Measurements from ENCODE around the gene TUBGCP4.

TUBGCP4 gene

DNA sequence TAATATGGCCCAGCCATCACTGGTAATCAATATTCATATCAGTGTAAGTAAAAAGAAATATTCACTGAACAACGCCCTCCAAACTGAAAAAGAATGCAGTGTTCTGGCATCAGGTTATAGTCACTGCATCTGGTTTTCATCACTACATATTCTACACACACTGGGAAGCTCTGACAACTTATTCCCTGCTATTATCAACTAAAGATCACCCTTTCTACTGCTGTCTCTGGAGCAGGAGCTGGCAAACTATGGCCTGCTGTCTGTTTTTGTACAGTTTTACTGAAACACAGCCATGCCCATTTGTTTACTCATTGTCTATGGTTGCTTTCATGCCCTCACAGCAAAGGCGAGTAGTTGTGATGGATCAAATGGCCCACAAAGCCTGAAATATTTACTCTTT is 35.3 kb downstream of the TUBGCP4 start:
- FAIRE-seq, result no peak

DNA sequence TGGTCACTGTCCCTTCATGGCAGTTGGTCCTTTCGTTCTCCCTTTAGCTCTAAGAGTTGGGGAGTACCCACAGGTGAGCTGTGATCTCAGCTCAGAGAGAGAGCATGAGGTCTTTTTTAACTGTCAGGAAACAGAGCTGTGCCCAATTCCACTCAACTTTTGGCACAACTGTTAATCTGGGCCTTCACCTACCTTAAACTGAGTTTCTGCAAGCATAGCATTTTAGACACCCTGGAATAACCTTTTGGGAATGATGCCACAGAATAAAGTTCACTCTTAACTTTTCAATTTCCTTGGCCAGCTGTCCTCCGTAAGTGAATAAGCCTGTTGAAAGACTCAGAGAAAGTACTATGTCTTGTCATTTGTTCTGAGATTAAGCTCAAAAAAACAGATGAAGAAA is 35.9 kb downstream of the TUBGCP4 start:
- FAIRE-seq, result no peak

DNA sequence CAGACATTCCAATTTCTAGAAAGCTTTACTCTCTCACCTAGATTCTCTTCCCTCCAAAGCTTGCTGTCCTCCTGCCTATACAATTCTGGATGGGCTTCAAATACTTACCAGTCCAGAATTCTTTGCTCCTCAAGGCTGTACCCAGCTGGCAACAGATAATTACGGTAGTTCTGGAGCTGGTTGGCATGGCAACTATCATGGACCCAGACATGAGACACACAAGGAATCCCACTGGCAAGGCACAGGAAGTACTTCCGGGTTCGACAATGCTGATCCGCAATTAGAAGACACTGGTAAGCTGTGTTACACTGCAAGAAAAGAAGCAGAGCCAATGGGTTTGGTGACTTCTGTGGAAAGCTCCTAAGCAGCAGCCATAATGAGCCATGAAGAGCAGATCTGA is 37.9 kb downstream of the TUBGCP4 start:
- no peak for FAIRE-seq

DNA sequence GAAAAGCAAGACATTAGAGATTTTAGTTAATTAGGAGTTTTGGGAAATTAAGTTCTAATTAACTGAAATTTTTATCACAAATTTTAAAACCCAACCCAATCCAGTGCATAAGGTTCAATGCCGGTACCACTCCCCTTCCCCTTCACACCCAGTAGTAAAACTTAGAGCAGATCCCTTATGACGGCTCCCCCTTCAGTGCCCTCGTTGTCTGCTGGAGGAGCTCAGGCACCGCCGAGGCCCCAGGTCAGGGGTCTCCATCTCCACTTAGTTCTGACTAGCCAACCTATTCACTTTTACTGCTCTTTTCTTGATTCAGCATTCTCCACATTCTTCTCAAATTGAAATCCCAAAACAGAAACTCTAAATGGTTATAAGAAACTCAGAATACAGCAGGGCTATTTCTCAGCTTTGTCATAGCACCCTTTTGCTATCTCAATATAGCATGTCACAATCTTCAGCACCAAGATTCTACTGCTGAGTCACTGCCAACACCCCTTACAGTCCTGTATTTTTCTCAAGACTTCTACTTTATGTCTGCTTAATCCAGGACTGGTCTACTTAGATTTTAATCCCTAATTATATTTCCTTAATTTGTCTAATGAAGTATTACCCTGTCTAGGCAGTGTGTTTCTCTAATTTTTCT is 39.8 kb downstream of the TUBGCP4 start:
- no peak for FAIRE-seq

DNA sequence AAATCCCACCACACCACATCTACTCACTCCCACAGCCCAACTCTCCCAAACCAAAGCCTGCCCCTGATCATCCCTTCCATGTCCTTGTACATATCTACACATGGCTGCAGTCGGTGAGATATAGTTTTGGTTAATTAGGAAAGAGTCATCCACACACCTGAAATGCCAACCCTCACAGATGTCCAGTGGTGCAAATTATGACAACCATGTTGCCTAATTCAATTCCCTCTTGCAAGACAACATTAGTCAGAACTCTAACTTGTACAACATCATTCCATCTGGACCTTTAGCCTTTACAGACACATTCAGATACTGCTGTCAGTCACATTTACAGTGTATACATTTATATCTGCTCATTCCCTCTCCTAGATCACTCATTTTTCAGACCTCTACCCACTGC is 41.2 kb downstream of the TUBGCP4 start:
- FAIRE-seq, result no peak

DNA sequence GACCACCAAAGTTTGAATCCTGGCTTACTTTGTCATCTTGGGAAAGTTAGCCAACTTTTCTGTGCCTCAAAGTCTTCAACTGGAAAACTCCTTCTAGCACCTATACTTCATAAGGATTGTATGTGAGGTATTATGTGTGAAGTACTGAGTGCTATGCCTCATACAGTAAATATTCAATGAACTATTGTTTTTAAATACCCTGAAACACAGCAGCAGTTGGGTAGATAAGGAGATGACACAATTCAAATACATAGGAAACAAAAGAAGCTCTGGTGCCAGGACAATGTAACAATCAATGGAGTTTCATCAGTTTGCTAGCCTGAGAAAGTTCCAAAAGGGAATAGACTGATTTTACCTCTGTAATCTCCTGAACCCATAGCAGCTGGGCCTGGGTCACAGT is 43.3 kb downstream of the TUBGCP4 start:
- FAIRE-seq, result no peak

DNA sequence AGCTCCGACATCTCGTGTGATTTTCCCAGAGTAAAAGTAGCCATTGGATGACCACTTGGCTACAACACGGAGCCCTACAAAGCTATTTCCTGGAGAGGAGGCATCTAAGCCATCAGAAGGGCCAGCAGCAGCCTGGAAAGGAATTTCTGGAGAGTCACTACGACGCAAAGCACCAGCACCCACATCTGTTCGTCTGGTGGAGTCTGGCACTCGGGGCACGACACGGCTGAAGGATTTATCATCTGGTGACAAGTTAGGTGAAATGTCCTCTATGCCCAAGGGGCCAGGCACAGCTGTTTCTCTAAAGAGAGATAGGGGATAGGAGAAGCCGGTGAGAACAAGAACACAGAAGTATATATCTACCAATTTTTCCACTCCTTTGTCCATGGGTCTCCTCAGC is 49.5 kb downstream of the TUBGCP4 start:
- no peak for FAIRE-seq

DNA sequence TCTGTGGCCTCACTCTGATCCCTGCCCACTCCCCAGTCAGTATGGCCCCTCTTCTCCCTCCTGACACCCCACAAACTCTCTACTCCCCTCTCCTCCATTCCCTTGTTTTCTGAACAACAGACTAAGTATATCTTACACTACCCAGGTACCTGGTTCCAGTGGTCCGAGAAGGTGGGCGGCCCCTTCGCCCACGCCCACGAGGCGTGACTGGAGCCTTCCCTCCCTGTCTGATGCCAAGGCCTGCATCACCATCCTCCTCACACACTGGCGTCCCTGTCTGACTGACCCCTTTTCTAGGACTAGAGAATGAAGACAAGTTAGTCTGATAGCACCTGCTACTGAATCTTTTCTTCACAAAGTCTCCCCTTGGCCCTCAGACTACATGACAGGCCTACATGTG is 50.0 kb downstream of the TUBGCP4 start:
- no peak for FAIRE-seq

DNA sequence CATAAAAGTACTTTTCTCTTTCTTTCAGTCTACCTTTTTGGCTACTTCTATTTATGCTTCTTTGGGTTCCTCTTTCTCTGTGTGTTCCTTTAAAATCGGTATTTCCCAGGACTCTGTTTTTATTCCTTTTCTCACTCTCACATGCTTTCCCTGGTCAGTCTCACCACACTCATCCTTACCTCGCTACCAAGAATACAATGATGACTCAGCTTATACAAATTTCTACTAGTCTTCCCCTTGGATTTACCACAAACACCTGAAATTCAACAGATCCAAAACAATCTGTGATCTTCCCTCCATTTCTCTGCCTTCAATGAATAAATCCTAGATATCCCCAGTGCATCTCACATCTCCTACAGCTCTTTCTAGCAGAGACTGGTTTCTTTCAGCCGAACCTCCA is 52.9 kb downstream of the TUBGCP4 start:
- FAIRE-seq, result no peak

DNA sequence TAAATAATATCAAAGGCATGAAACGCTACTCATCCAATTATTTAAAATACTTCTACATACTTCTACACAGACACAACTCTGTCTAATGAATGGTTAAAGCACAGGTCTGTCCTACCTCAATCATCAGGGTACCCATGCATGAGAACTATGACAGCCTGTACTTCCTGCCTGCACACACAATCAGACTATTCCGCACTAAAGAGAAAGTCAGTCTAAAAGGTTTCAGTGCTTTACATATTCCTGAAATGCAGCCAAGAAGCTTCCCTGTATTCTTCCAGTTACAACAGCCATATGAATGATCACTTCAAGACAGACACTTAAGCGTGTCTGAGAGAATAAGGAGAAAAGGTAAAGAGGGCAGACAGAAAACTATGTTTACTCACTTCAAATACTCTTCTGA is 58.8 kb downstream of the TUBGCP4 start:
- FAIRE-seq, result no peak

DNA sequence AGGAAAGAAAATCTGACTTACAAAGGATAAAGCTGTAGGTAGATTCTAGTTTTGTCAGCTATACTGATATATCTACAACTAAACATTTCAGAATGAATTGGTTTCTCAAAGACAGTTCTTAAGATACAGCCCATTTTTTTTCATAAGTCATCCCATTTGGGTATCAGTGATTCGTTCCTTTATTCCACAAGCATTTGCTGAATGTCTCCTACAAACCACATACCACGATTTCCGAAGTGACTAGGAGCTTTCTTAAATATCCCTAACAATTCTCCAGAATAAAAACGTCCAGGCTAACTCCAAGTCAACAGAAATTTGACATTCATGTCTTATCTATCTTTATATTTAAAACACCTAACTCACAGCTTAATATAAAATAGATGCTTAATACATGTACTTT is 62.3 kb downstream of the TUBGCP4 start:
- no peak for FAIRE-seq

DNA sequence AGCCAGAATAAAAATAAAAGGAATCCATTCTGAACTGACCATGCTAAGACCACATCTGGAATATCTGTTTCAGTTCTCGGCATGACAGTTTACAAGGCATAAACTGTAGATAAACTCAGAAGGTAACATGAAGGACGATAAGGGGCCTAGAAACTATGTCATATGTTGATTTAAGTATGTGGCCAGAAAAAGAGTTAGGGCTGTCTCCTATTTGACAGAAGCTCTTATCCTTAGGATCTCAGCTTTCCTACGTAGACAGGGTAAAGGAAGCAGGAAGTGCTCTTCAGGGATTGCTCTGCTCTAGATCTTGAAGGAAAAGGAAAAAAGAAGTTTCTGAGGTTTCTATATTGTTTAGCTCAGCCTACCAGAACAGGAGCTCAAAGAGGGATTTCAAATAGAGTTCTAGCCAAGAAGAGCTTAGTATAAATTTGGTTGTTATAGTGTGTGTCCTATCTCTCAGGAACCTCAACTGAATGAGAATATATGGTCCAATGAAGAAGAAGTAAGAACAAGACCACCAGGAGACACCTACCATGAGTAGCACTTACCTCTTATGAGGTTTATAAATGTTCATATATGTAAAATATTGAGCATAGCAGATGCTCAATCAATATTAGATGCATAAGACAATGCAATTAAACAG is 62.9 kb downstream of the TUBGCP4 start:
- FAIRE-seq, result no peak

DNA sequence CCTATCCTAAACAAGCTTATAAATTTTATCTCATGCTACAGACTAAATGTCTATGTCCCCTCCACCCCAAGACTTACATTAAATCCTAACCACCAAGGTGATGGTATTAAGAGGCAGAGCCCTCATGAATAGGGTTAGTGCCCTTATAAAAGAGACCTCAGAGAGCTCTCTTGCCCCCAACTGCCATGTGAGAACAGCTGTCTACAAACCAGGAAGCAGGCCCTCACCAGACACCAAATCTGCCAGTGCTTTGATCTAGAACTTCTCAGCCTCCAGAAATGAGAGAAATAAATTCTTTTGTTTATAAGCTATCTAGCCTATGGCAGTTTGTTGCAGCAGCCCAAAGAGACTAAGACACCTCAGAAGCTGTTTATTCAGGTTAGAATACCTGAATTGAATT is 63.5 kb downstream of the TUBGCP4 start:
- no peak for FAIRE-seq

DNA sequence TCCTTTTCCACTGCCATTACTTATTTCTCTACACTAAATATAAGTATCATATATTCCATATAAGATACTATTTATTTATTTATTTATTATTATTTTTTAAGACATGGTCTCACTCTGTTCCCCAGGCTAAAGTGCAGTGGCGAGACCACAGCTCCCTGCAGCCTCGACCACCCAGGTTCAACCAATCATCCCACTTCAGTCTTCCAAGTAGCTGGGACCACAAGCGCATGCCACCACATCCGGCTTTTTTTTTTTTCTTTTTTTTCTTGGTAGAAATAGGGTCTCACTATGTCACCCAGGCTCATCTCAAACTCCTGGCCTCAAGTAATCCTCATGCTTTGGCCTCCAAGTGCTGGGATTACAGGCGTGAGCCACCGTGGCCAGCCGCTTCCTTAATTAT is 65.5 kb downstream of the TUBGCP4 start:
- no peak for FAIRE-seq

DNA sequence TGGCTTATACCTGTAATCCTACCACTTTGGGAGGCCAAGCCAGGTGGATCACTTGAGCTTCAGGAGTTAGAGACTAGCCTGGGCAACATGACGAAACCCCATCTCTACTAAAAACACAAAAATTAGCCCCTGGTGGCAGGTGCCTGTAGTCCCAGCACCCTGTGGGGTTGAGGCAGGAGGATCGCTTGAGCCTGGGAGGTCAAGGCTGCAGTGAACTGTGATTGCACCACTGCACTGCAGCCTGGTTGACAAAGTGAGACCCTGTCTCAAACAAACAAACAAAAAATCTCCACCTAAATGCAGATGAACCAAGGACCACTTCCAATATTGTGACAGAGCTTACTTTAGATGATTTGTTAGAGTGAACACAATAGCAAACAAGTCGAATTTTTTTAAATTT is 68.4 kb downstream of the TUBGCP4 start:
- FAIRE-seq, result no peak

DNA sequence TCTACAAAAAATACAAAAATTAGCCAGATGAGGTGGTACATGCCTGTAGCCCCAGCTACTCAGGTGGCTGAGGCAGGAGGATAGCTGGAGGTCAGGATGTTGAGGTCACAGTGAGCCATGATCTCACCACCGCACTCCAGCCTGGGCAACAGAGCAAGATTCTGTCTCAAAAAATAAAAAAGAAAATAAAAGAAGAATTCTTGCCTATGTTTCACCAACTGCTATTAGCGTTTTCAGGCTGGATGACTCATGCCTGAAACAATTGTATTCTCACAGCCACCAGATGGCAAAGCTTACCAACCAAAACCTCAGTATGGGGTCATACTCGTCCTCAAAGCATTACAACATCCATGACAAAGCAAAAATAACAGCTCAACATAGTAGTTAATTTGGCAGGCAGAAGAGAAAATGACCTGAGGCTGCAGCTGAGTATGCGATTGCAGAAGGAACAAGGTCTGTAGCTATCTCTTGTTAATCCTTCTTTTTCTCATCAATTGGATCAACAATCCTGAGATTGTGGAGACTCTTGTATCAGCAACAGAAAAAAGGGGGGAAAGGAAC is 69.9 kb downstream of the TUBGCP4 start:
- no peak for FAIRE-seq

DNA sequence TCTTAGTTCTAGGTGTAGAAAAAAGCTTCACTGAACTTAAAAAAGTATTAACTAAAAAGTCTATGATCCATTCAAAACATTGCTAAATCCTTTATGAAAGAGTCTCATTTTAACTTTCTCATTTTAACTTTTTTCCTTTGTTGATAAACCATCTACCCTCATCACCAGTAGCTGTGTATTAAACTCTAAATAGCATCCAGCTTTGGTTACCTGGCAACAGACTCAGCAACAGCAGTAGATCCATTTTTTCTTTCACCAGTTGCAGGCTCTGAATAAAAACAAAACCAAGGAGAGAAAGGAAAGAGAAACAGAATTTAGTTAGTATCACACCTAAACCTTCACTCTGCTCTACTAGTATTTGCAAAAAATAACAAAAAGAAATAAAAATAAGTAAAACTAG is 70.4 kb downstream of the TUBGCP4 start:
- no peak for FAIRE-seq

DNA sequence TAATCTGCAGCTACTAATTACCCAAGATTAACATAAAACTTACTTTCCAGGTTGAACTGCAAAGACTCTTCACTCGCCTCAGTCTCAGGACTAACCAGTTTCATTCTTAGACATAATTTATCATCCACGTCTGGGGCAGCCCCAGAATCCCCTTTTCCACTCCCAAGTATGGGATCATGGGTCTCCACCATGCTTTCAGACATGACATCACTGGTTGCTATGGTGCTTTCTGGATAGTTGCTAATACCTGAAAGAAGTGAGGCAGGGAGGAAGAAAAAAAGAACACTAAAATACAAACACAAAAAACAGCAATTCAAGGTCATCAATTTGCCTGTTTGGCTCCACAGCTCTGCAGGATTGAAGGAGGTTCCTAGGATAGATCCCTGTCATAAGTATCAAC is 75.4 kb downstream of the TUBGCP4 start:
- FAIRE-seq, result no peak

DNA sequence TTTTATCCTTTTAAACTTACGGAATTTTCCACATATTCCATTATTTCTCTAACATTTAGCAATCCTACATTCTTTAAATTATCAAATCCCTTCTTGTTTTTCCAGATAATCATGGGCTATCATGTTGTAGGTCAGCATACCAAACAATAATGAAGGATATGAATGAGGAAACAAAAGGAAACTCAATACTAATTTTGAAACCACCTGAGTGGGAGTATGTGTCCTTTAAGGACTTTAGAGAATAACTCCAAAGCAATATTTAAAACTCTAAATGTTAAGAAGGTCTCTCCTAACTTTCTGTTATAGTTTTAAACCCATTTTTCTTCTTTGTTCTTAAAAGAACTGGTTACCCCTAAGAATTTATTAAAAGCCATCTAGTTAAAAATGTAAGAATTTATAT is 79.1 kb downstream of the TUBGCP4 start:
- FAIRE-seq, result no peak
